GM21576 (cell line): Measurements from ENCODE around the gene CNTNAP4.

ENCODE experiments used
- ATAC-seq: cut with Tn5 transposase; IDR thresholded peaks from one replicate; pipeline ENCODE4 v1.9.1; 2021; ENCODE audit warnings: mild to moderate bottlenecking, moderate library complexity; ENCODE audit not compliant: unreplicated experiment

The CNTNAP4 gene

GRCh38 chr16:76484020-76484419 is 206.8 kb downstream of the CNTNAP4 start:
- ATAC-seq, result no peak

- no peak for ATAC-seq
Observed at GRCh38 chr16:76486740-76487139, 209.5 kb downstream of the CNTNAP4 start.

GRCh38 chr16:76487411-76488064 is 210.3 kb downstream of the CNTNAP4 start:
- no peak for ATAC-seq

- ATAC-seq, result no peak
Observed at GRCh38 chr16:76488065-76488417, 210.8 kb downstream of the CNTNAP4 start.

- no peak for ATAC-seq
Observed at GRCh38 chr16:76490036-76490639, 212.9 kb downstream of the CNTNAP4 start.

- ATAC-seq, result no peak
Observed at GRCh38 chr16:76500006-76500405, 222.8 kb downstream of the CNTNAP4 start.

- no peak for ATAC-seq
Observed at GRCh38 chr16:76502063-76502462, 224.9 kb downstream of the CNTNAP4 start.

GRCh38 chr16:76502555-76502954 is 225.4 kb downstream of the CNTNAP4 start:
- no peak for ATAC-seq

- no peak for ATAC-seq
Observed at GRCh38 chr16:76503091-76503490, 225.9 kb downstream of the CNTNAP4 start.

GRCh38 chr16:76511203-76511602 is 234.0 kb downstream of the CNTNAP4 start:
- ATAC-seq, result no peak

GRCh38 chr16:76518781-76519180 is 241.6 kb downstream of the CNTNAP4 start:
- no peak for ATAC-seq

GRCh38 chr16:76524356-76524755 is 247.2 kb downstream of the CNTNAP4 start:
- no peak for ATAC-seq

GRCh38 chr16:76524769-76525168 is 247.6 kb downstream of the CNTNAP4 start:
- ATAC-seq, result no peak

- ATAC-seq, result no peak
Observed at GRCh38 chr16:76527244-76527643, 250.0 kb downstream of the CNTNAP4 start.

GRCh38 chr16:76529120-76529519 is 251.9 kb downstream of the CNTNAP4 start:
- ATAC-seq, result no peak

- no peak for ATAC-seq
Observed at GRCh38 chr16:76531236-76531635, 254.0 kb downstream of the CNTNAP4 start.

GRCh38 chr16:76532188-76532973 is 255.2 kb downstream of the CNTNAP4 start:
- no peak for ATAC-seq

- no peak for ATAC-seq
Observed at GRCh38 chr16:76539609-76540008, 262.4 kb downstream of the CNTNAP4 start.

GRCh38 chr16:76541070-76541469 is 263.9 kb downstream of the CNTNAP4 start:
- no peak for ATAC-seq

- no peak for ATAC-seq
Observed at GRCh38 chr16:76565542-76565941, 288.3 kb downstream of the CNTNAP4 start.

GRCh38 chr16:76571755-76572154 is 294.6 kb downstream of the CNTNAP4 start:
- ATAC-seq, result no peak

GRCh38 chr16:76573281-76573680 is 296.1 kb downstream of the CNTNAP4 start:
- no peak for ATAC-seq
